ENCODE results near the gene PNMA1.
A peak's percentile ranks its signal among the peaks of the same experiment; 100 is the strongest.

The PNMA1 gene

GRCh38 chr14:73713803-73714655 lies at the start of gene PNMA1:
PNMA1 (minus strand) TSS chr14:73714384; CDS start chr14:73713639, 745 bp downstream.
- peak; percentile 73 to 77 for DNase-seq (ENCODE audit: low read depth in 1 of 2, low spot score in 1 of 2)

- DNase-seq (ENCODE audit: low read depth in 1 of 2, low spot score in 1 of 2) = no peak
These were observed 49.2 kb upstream of the PNMA1 start for GRCh38 chr14:73763396-73763795.

- DNase-seq (ENCODE audit: low read depth in 1 of 2, low spot score in 1 of 2) = no peak
These were observed 48.2 kb upstream of the PNMA1 start for GRCh38 chr14:73762375-73762822.

GRCh38 chr14:73761618-73762355 lies 47.6 kb upstream of the PNMA1 start:
- no peak for DNase-seq (ENCODE audit: low read depth in 1 of 2, low spot score in 1 of 2)

GRCh38 chr14:73760598-73761586 lies 46.7 kb upstream of the PNMA1 start:
- no peak for DNase-seq (ENCODE audit: low read depth in 1 of 2, low spot score in 1 of 2)

GRCh38 chr14:73759714-73760597 lies 45.8 kb upstream of the PNMA1 start:
- DNase-seq (ENCODE audit: low read depth in 1 of 2, low spot score in 1 of 2) = peak; percentile 94 to 95

- DNase-seq (ENCODE audit: low read depth in 1 of 2, low spot score in 1 of 2) = peak; percentile 32 to 44
These were observed 45.1 kb upstream of the PNMA1 start for GRCh38 chr14:73759183-73759713.

GRCh38 chr14:73758392-73759182 lies 44.4 kb upstream of the PNMA1 start:
- DNase-seq (ENCODE audit: low read depth in 1 of 2, low spot score in 1 of 2) = peak; percentile 54 to 58

GRCh38 chr14:73757876-73758391 lies 43.8 kb upstream of the PNMA1 start:
- no peak for DNase-seq (ENCODE audit: low read depth in 1 of 2, low spot score in 1 of 2)

GRCh38 chr14:73757381-73757780 lies 43.2 kb upstream of the PNMA1 start:
- no peak for DNase-seq (ENCODE audit: low read depth in 1 of 2, low spot score in 1 of 2)

- DNase-seq (ENCODE audit: low read depth in 1 of 2, low spot score in 1 of 2) = no peak
These were observed 41.3 kb upstream of the PNMA1 start for GRCh38 chr14:73755434-73756014.

GRCh38 chr14:73754911-73755360 lies 40.8 kb upstream of the PNMA1 start:
- DNase-seq (ENCODE audit: low read depth in 1 of 2, low spot score in 1 of 2) = no peak

- peak in 1 of 2 donors; percentile 25 for DNase-seq (ENCODE audit: low read depth in 1 of 2, low spot score in 1 of 2)
These were observed 40.0 kb upstream of the PNMA1 start for GRCh38 chr14:73753887-73754795.

GRCh38 chr14:73753124-73753886 lies 39.1 kb upstream of the PNMA1 start:
- no peak for DNase-seq (ENCODE audit: low read depth in 1 of 2, low spot score in 1 of 2)

GRCh38 chr14:73752297-73752992 lies 38.3 kb upstream of the PNMA1 start:
- no peak for DNase-seq (ENCODE audit: low read depth in 1 of 2, low spot score in 1 of 2)

Measured in stimulated activated CD4-positive, alpha-beta T cell treated with anti-CD3 and anti-CD28 coated beads, Interleukin-15, amount 100 ng/mL, for 1 hour (primary cell).